BLaER1 (cell line): ENCODE measurements around the gene CASTOR1.

ENCODE experiments used
- H3K27ac ChIP-seq: shearing (Covaris generic); formaldehyde crosslinking; 2 replicates; pipeline ENCODE4 v1.8.1; 2022
- H3K27me3 ChIP-seq: shearing (Covaris generic); formaldehyde crosslinking; 2 replicates; pipeline ENCODE4 v1.8.1; 2022
- H3K36me3 ChIP-seq: shearing (Covaris generic); formaldehyde crosslinking; 2 replicates; pipeline ENCODE4 v1.8.1; 2022
- H3K4me1 ChIP-seq: shearing (Covaris generic); formaldehyde crosslinking; 2 replicates; pipeline ENCODE4 v1.8.1; 2022
- H3K4me2 ChIP-seq: shearing (Covaris generic); formaldehyde crosslinking; 2 replicates; pipeline ENCODE4 v1.8.1; 2022
- H3K4me3 ChIP-seq: shearing (Covaris generic); formaldehyde crosslinking; 2 replicates; pipeline ENCODE4 v1.8.1; 2022
- H3K9ac ChIP-seq: shearing (Covaris generic); formaldehyde crosslinking; 2 replicates; pipeline ENCODE4 v1.8.1; 2022
- H3K9me3 ChIP-seq: shearing (Covaris generic); formaldehyde crosslinking; 2 replicates; pipeline ENCODE4 v1.8.1; 2022
- H4K20me1 ChIP-seq: shearing (Covaris generic); formaldehyde crosslinking; 2 replicates; pipeline ENCODE4 v1.8.1; 2022
- Cebpa-rat ChIP-seq: shearing (Covaris generic); IDR thresholded peaks from 2 replicates; pipeline ENCODE4 v1.8.1; 2022

CASTOR1 gene

DNA sequence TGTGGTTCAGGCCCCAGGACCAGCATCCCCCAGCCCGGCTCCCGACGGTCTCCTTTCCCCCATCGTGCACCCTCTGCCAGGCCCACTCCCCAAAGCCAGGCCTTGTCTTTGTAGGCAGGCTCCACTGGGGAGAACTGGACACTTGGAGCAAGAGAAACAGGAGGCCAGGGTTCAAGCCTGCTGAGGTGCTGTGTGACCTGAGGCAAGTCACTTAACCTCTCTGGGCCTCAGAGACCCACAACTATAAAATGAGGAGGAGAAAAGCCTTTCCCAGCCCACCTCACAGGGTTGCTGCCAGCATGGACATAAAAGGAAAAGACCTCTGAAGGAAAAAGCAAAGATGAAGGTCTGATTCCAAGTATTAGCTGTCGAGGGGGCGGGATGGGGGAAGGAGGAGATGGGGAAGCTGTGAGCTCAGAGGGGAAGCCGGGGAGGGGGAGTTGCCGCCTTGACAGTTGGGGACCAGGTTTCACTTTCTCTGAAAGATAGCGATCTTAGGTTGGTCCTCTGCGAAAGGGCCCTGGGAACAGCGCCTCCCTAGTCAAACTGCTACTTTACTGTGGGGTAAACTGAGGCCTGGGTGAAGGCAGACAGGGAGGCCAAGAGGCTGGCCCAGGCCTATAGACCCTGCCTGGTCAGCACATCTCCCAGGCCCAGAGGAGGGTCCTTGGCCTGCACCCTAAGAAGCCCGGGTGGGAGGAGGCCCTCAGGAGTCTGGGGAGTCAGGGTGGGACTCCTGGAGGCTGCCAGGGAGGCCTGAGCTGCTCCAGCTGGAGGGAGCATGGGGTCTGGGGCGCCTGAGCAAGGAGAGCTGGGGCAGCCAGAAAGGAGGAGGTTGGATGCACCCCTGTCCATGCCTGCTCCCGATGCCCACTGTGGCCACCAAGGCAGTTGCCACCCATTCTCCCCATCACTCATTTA lies 21.7 kb downstream of the CASTOR1 start:
- Histone ChIP-seq H3K4me2 (peak overlapping the region; percentile 94), H3K9ac (peak overlapping the region; percentile 64; the same call in 1 of the 2 replicates)
- no peak for TF ChIP-seq Cebpa-rat

DNA sequence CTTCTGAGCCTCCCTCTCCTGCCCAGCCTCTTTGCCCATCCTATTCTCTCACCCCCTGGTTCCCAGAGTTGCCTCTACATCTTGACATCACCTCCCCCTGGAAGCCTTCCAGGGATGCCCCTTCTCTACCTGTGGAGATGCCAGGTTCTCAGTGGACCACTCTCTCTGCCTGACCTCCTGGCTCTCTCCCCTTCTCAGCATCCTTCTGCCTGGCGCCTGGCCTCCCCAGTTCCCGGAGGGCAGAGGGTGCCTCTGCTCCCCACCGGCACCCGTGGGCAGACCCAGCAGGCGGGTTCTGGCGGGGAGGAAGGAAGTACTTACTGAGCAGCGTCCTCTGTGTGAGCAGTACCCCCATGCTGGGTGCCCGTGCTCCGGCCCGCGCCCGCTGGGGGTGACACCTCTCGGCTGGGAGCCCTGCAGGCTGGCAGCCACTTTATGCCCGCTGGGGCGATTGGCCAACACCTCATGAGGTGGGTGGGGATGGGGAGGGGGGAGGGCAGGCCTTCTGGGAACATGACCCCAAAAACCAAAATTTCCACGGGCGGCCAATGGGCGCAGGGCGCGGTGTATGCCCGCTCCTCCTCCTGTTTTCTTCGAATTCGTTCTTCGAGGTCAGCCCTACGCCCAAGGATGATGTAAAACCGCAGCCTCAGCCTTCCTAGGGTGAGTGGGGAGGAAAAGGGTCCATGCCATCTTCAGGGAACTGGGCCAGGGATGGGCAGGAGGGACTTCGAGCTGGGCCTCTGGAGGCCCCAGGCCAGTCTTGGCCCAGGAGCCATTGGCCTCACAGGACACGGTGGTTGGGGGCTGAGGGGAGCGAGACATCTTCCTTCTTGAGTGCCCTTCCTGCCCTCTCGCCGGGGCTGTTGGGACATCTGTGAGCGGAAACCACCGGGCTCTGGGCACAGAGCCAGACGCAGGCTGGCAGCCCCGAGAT lies 22.6 kb downstream of the CASTOR1 start, which contains the start of gene OSM:
TSS of gene OSM (minus strand) at position 407 of the 937 bp plus-strand sequence. CDS start at position 355, 52 bp downstream.
- no peaks in the 10 kb centered on the region for H3K27me3 ChIP-seq
- H3K9me3 ChIP-seq: no peaks in the 10 kb centered on the region
- no peaks in the 10 kb centered on the region for H4K20me1 ChIP-seq
- H3K4me2 ChIP-seq: peak within 1 kb of the TSS; percentile 94
- H3K36me3 ChIP-seq: no peaks in the 10 kb centered on the region
- TF ChIP-seq Cebpa-rat: peak; percentile 81; the same call in 1 of the 2 replicates
- peak within 1 kb of the TSS; percentile 92 for H3K27ac ChIP-seq
- peak within 1 kb of the TSS; percentile 82 for H3K9ac ChIP-seq
- H3K4me3 ChIP-seq: peak within 1 kb of the TSS; percentile 72
- H3K4me1 ChIP-seq: peaks cover 83% of the 10 kb centered on the region

More for the DNA sequence above, 21.7 kb downstream of the CASTOR1 start:
- Histone ChIP-seq H3K4me1 (peaks cover 83% of the 10 kb centered on the region), H3K36me3 (no peaks in the 10 kb centered on the region), H4K20me1 (no peaks in the 10 kb centered on the region), H3K27ac (peak overlapping the region; percentile 92), H3K27me3 (no peaks in the 10 kb centered on the region), H3K4me3 (peak overlapping the region; percentile 72), H3K9me3 (no peaks in the 10 kb centered on the region)

DNA sequence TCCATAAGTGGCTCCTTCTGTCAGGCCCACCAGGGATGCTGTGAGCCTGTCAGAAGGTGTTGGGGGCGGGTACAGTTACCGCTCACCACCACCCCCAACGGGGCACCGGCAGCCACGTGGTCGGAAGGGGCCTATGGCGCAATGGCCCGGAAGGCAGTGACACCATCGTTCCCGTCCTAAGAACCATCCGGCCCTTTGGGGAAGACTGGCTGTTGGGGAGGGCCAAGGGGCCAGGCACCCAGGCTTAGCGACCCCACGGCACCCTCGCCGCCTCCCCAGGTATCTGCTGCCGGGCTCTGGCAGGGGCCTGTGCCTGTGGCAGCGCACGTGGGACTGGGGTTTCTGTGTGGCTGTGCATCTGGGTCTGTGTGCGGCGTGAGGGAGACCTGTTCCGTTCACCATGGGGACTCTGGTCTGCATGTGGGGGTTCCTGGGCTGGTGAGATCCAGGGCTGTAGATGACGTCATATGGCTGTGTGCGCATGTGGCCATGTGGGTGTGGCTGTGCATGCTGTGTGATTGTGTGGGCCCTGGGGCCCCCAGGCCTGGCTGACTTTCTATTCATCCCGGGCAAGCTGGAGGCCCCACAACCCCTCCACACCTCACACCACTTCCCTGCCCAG lies 23.4 kb downstream of the CASTOR1 start:
- Histone ChIP-seq H3K4me2 (peak overlapping the region; percentile 94), H3K36me3 (no peaks in the 10 kb centered on the region), H3K4me1 (peaks cover 78% of the 10 kb centered on the region), H3K9me3 (no peaks in the 10 kb centered on the region), H3K27me3 (no peaks in the 10 kb centered on the region), H3K9ac (peak overlapping the region; percentile 82), H3K4me3 (peak overlapping the region; percentile 72), H4K20me1 (no peaks in the 10 kb centered on the region), H3K27ac (peak overlapping the region; percentile 92)
- TF ChIP-seq Cebpa-rat: peak; percentile 96

DNA sequence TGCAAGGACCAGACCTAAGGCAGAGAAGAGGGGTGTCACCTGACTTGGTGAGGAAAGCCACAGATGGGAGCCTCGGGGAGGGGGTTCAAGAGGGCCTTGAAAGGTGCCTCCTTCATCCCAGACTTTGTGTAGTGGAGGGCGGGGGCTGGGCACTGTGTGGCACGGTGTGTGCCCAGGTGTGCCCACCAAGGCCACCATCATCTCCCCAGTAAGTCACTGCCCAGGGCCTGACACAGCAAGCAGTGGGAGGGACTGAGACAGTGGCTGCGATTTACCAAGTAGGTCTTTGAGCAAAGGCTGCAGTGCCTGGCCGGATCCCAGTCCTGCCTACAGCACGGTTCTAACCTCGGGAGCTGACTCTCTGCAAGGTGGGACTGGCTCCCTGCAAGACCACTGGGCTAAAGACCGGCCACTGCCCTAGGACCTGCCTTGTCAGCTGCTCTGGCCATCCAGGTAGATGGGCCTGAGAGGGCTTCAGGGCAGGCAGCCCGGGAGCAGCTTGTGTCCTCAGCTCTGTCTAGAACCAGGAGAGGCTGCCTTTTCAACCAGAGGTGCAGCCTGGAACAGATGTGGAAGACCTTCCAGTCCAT lies 24.1 kb downstream of the CASTOR1 start:
- H3K9me3 ChIP-seq: no peaks in the 10 kb centered on the region
- H4K20me1 ChIP-seq: no peaks in the 10 kb centered on the region

DNA sequence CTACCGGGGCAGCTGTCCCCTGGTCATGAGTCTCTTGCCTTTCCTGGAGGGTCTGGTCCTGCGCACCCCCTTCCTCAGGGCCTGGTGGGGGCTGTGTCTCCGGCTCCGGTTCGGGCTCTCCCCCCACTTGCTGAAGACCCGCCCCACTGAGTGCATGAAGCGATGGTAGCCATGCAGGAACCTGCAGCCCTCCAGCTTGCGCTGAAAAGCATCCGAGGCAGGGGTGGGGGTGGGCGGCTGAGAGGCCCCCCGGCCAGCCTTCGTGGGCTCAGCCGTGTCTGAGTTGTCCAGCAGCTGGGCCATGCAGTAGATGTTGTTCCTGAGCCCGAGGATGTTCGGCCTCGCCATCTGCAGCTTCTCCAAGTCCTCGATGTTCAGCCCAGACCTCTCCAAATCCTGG lies 25.4 kb downstream of the CASTOR1 start:
- no peak overlapping the region for H3K27ac ChIP-seq
- no peaks in the 10 kb centered on the region for H3K27me3 ChIP-seq
- peak overlapping the region; percentile 74; the same call in 1 of the 2 replicates for H3K4me2 ChIP-seq
- no peak overlapping the region for H3K4me3 ChIP-seq
- no peak overlapping the region for H3K9ac ChIP-seq
- no peaks in the 10 kb centered on the region for H3K9me3 ChIP-seq
- TF ChIP-seq Cebpa-rat: no peak
- H3K36me3 ChIP-seq: no peaks in the 10 kb centered on the region
- no peaks in the 10 kb centered on the region for H4K20me1 ChIP-seq
- H3K4me1 ChIP-seq: peaks cover 79% of the 10 kb centered on the region

More for the DNA sequence above, 24.1 kb downstream of the CASTOR1 start:
- peak overlapping the region; percentile 82; the same call in 1 of the 2 replicates for H3K9ac ChIP-seq
- H3K4me1 ChIP-seq: peaks cover 75% of the 10 kb centered on the region
- H3K4me2 ChIP-seq: peak overlapping the region; percentile 94
- H3K27me3 ChIP-seq: no peaks in the 10 kb centered on the region
- H3K27ac ChIP-seq: peak overlapping the region; percentile 92
- peak overlapping the region; percentile 72 for H3K4me3 ChIP-seq
- H3K36me3 ChIP-seq: no peaks in the 10 kb centered on the region
- TF ChIP-seq Cebpa-rat: no peak

DNA sequence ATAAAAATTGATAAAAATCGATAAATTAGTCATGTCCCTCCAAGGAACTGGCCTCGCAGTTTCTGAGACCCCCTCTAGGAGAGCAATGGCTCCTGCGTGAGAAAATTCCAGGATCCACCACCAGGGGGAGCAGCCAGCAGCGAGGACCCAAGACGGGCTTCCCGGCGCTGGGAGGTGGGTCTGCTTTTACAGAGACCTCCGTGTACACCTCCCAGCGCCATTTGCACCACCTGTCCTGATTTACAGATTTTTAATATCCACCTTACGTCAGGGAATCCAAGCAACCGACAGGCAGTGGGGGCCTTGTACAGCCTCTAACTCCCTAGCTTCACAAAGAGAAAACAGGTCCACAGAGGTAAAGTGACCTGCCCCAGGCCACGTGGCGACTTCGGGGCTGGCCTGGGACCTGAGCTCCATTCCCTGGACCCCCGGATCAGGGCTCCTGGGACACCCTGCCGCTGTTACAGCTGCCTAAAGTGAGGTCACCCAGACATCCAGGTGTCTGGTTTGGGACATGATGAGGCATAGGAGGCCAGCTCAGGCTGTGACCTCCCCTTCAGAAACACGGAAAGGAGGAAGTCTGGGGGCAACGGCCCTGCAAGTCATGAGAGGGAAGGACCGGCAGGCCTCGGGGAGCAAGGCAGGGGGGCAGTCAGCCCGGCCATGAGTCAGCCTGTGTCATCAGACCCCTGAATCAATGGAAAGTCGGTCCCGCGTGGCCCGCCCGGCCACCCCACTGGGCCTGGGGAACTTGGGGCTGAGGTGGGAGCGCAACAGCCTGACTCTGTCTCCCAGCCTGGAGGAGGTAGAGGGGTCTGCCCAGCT lies 26.2 kb downstream of the CASTOR1 start:
- Histone ChIP-seq H3K4me2 (peak overlapping the region; percentile 74), H3K4me3 (no peak overlapping the region), H3K27ac (0 out of 2 replicates have a peak overlapping the region, but pooled peaks have one; percentile 1), H3K9ac (no peak overlapping the region), H4K20me1 (no peaks in the 10 kb centered on the region), H3K4me1 (peaks cover 79% of the 10 kb centered on the region), H3K27me3 (no peaks in the 10 kb centered on the region), H3K36me3 (no peaks in the 10 kb centered on the region), H3K9me3 (no peaks in the 10 kb centered on the region)
- TF ChIP-seq Cebpa-rat: no peak

DNA sequence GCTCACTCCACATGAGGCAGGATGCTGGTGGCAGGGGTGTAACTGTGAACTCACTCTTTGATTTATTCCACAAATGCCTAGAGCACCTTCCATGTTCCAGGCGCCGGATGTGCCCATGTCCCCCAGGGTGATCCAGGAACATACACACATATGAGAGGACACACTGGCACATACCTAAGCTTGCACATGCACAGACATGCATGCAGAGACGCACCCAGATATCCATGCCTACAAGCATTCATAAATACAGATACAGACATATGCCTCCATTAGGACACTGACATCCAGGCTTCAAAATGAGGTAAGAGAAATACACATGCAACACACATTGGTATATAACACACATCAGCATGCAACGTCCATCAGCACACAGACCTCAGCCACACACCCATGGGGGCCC lies 27.2 kb downstream of the CASTOR1 start:
- Histone ChIP-seq H3K27ac (no peak overlapping the region), H3K27me3 (no peaks in the 10 kb centered on the region), H3K36me3 (no peaks in the 10 kb centered on the region), H3K9me3 (no peaks in the 10 kb centered on the region), H3K4me2 (no peak overlapping the region), H3K4me3 (no peak overlapping the region), H4K20me1 (no peaks in the 10 kb centered on the region), H3K9ac (no peak overlapping the region), H3K4me1 (peaks cover 79% of the 10 kb centered on the region)
- TF ChIP-seq Cebpa-rat: no peak

DNA sequence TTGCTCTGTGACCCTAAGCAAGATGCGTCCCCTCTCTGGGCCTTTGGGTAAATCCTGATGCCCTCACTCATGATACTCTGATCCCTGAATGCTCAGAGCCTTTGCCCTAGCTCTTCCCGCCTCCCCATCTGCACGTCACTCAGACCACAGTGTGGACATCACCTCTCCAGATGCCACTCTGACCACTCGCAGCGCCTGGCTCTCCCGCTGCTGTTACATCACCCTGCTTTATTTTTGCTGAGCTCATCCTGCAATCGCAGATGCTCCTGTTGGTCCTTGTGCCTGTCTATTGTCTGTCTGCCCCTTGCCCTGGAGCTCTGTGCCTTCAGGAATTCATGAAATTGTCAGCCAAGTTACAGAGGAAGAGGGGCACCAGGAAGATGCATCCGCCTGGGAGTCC lies 28.2 kb downstream of the CASTOR1 start:
- no peak for TF ChIP-seq Cebpa-rat
- Histone ChIP-seq H3K4me1 (peaks cover 81% of the 10 kb centered on the region), H3K27ac (no peak overlapping the region), H4K20me1 (no peaks in the 10 kb centered on the region), H3K4me2 (no peak overlapping the region), H3K9ac (no peak overlapping the region), H3K9me3 (no peaks in the 10 kb centered on the region), H3K4me3 (no peak overlapping the region), H3K36me3 (no peaks in the 10 kb centered on the region), H3K27me3 (no peaks in the 10 kb centered on the region)
